GM23248 (cell line): ENCODE results near the gene WRAP53. TPM values are rescaled to one million over a fixed set of nuclear protein-coding genes. Genes with fewer than 3 reads are reported as not detected.

Experiments
- DNase-seq: peaks from one replicate; pipeline ENCODE4 v3.0.0-alpha.2; 2015
- H2AFZ ChIP-seq: fragments of 200-600 bp; sonication (generic); 2 replicates; pipeline ENCODE4 v1.6.1; 2016; ENCODE audit warnings: antibody characterized with exemption
- H3F3A ChIP-seq: fragments of 200-600 bp; sonication (generic); 2 replicates; pipeline ENCODE4 v1.6.1; 2016; ENCODE audit warnings: mild to moderate bottlenecking, antibody characterized with exemption, mixed run types; ENCODE audit not compliant: insufficient read depth
- H3K27ac ChIP-seq: fragments of 200-600 bp; sonication (generic); 2 replicates; pipeline ENCODE4 v1.5.1; 2016; ENCODE audit warnings: mild to moderate bottlenecking
- H3K27me3 ChIP-seq: fragments of 200-600 bp; sonication (generic); replicated peaks from 2 replicates; pipeline ENCODE4 v1.6.1; 2016; ENCODE audit warnings: mild to moderate bottlenecking; ENCODE audit not compliant: insufficient read depth
- H3K36me3 ChIP-seq: fragments of 200-600 bp; sonication (generic); 2 replicates; pipeline ENCODE4 v1.6.1; 2016; ENCODE audit warnings: low read depth, mild to moderate bottlenecking
- H3K4me1 ChIP-seq: fragments of 200-600 bp; sonication (generic); 2 replicates; pipeline ENCODE4 v1.6.1; 2016; ENCODE audit warnings: mild to moderate bottlenecking; ENCODE audit not compliant: insufficient read depth
- H3K4me2 ChIP-seq: fragments of 200-600 bp; sonication (generic); one replicate; pipeline ENCODE4 v1.6.1; 2016; ENCODE audit warnings: mild to moderate bottlenecking; ENCODE audit not compliant: unreplicated experiment
- H3K4me3 ChIP-seq: fragments of 200-600 bp; sonication (generic); 2 replicates; pipeline ENCODE4 v1.5.1; 2016; ENCODE audit warnings: mild to moderate bottlenecking
- H3K79me2 ChIP-seq: fragments of 200-600 bp; sonication (generic); 2 replicates; pipeline ENCODE4 v1.6.1; 2016; ENCODE audit warnings: mild to moderate bottlenecking; ENCODE audit not compliant: insufficient read depth
- H3K9ac ChIP-seq: fragments of 200-600 bp; sonication (generic); 2 replicates; pipeline ENCODE4 v1.6.1; 2016; ENCODE audit warnings: mild to moderate bottlenecking
- H3K9me2 ChIP-seq: fragments of 200-600 bp; sonication (generic); 2 replicates; pipeline ENCODE4 v1.6.1; 2016; ENCODE audit warnings: mixed run types, mild to moderate bottlenecking, moderate library complexity; ENCODE audit not compliant: insufficient read depth
- H3K9me3 ChIP-seq: fragments of 200-600 bp; sonication (generic); one replicate; pipeline ENCODE4 v1.6.1; 2017; ENCODE audit warnings: low read depth
- H4K20me1 ChIP-seq: fragments of 200-600 bp; sonication (generic); 2 replicates; pipeline ENCODE4 v1.6.0; 2016; ENCODE audit not compliant: insufficient read depth
- EZH2 ChIP-seq: fragments of 200-600 bp; sonication (generic); IDR thresholded peaks from 2 replicates; pipeline ENCODE4 v1.6.1; 2018; ENCODE audit warnings: antibody characterized with exemption, mild to moderate bottlenecking; ENCODE audit not compliant: insufficient read depth, poor library complexity, severe bottlenecking
- EZH2phosphoT487 ChIP-seq: fragments of 200-600 bp; sonication (generic); IDR thresholded peaks from 2 replicates; pipeline ENCODE4 v1.6.1; 2018; ENCODE audit warnings: antibody characterized with exemption, moderate library complexity, mild to moderate bottlenecking, low read depth; ENCODE audit not compliant: insufficient read depth
- WGBS, 2 experiments: methylation state at CpG; one replicate each; pipeline ENCODE4 v1.1.6; 2015 to 2017; ENCODE audit warnings: low lambda C conversion rate in 2 of 2, low coverage in 1 of 2; ENCODE audit errors: missing lambda C conversion rate in 2 of 2; 5-methylcytosine and 5-hydroxymethylcytosine counted together
- in situ Hi-C: fragments of 300-500 bp; cut with MboI; formaldehyde crosslinking; loops from 2 replicates; pipeline ENCODE4 v1.15.0; 2020
- polyA plus RNA-seq: library from polyadenylated mRNA; unstranded; fragments of >200 nt; fragmentation: Nextera tagmentation; extraction: Ambion mirVana; gene quantifications from 2 replicates; pipeline ENCODE4 v1.2.1, GENCODE V29; 2016
- total RNA-seq: library from RNA; depleted of rRNA; stranded (reverse); fragments of >200 nt; shearing (Covaris generic); gene quantifications from 2 replicates; pipeline ENCODE4 v1.2.3, GENCODE V29; 2014; rRNA removed

Gene WRAP53
- total and polyA plus RNA-seq, 2 experiments from 2014 or later, result 5.9 to 13.1 TPM

- TF ChIP-seq EZH2, result no peak
- no peak for TF ChIP-seq EZH2phosphoT487
- no peaks in the 10 kb centered on the region for H3K9me2 ChIP-seq
- in situ Hi-C loops, result loop anchor here (10.0 kb wide), 1 partner anchor 109 kb away; the partner anchor contains the start of genes CYB5D1, NAA38 and TMEM88
- H3K79me2 ChIP-seq, result no peaks in the 10 kb centered on the region
- no peaks in the 10 kb centered on the region for H3K9me3 ChIP-seq
- no peaks in the 10 kb centered on the region for H3K36me3 ChIP-seq
- 0 out of 2 replicates have a peak overlapping the region, but pooled peaks have one; percentile 8 for H3K9ac ChIP-seq
- DNase-seq, result peak; percentile 92
- no peaks in the 10 kb centered on the region for H4K20me1 ChIP-seq
- H2AFZ ChIP-seq, result no peak overlapping the region
- peak overlapping the region; percentile 30 for H3K27ac ChIP-seq
- H3F3A ChIP-seq, result peaks cover 52% of the 10 kb centered on the region
- peaks cover 50% of the 10 kb centered on the region for H3K4me1 ChIP-seq
- H3K27me3 ChIP-seq, result 0 out of 2 replicates have a peak, but pooled peaks cover under 1% of the 10 kb centered on the region
- WGBS, 2 experiments, result 39 to 46% methylated on average over 7 of the region's 7 CpGs
- H3K4me2 ChIP-seq, result peak overlapping the region; percentile 77
- peak overlapping the region; percentile 19; the same call in 1 of the 2 replicates for H3K4me3 ChIP-seq
These were observed 57.6 kb downstream of the WRAP53 start for GRCh38 chr17:7745748-7746470.

DNA sequence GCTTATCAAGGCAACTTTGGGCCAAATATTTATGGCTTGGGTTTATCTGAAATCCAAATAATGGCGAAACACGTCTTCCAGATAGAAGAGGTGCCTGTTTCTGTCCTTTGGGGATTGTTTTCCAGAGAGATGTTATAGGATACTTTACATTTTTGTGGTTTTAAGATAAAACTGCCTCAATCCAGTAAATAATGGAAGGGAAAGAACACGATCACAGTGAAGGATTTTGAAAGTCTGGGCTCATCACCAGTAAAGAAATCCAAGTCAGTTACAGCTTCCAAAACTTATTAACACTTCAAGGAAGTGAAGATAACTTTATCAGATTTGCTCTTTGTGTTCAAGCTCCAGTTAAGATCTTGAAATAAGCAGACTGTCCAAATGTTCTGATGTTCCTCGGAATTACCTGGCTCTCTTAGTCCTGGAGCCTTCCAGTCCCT, 59.4 kb downstream of the WRAP53 start:
- peak; percentile 63 for DNase-seq
- Histone ChIP-seq H3K79me2 (no peaks in the 10 kb centered on the region), H3K9me2 (no peaks in the 10 kb centered on the region), H3F3A (peaks cover 52% of the 10 kb centered on the region), H3K27me3 (no peaks in the 10 kb centered on the region), H2AFZ (peak overlapping the region; percentile 65), H3K9me3 (no peaks in the 10 kb centered on the region), H3K36me3 (no peaks in the 10 kb centered on the region), H3K4me2 (peak overlapping the region; percentile 73), H4K20me1 (no peaks in the 10 kb centered on the region), H3K4me3 (peak overlapping the region; percentile 46), H3K9ac (peak overlapping the region; percentile 56), H3K4me1 (peaks cover 59% of the 10 kb centered on the region), H3K27ac (peak overlapping the region; percentile 58)
- no peak for TF ChIP-seq EZH2phosphoT487
- TF ChIP-seq EZH2, result no peak
- in situ Hi-C loops, result loop anchor here (10.0 kb wide), 1 partner anchor 107 kb away; the partner anchor contains the start of genes CYB5D1, NAA38 and TMEM88
- WGBS, 2 experiments, result 22% methylated on average over 4 of the region's 4 CpGs

DNA sequence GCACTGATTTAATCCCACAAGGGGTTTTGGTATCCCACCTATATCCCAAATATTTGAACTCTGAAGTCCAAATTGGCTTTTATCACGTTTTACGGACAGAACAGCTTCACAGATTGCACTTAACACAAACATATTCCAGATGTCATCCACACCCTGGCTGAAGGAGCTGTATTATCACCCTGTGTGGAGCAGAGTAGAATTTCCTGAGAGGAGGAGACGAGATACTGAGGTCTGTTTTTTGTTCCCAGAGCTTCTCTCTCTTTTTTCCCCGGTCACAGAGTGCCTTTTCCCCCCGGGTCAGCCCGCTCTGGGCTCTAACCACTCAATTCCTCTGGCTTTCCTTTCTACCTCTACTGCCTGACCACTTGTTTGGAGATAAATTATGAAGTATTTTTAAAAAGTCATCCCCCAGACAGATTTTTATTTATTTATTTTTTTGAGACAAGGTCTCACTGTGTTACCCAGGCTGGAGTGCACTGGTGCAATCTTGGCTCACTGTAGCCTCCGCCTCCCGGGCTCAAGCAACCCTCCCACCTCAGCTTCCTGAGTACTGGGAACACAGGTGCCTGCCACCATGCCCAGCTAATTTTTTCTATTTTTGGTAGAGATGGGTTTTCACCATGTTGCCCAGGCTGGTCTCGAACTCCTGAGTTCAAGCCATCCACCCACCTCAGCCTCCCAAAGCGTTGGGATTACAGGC, 59.9 kb downstream of the WRAP53 start:
- in situ Hi-C loops, result loop anchor here (10.0 kb wide), 1 partner anchor 107 kb away; the partner anchor contains the start of genes CYB5D1, NAA38 and TMEM88
- no peaks in the 10 kb centered on the region for H3K36me3 ChIP-seq
- peak; percentile 49 for DNase-seq
- peak overlapping the region; percentile 46 for H3K4me3 ChIP-seq
- no peaks in the 10 kb centered on the region for H3K27me3 ChIP-seq
- H3F3A ChIP-seq, result peaks cover 52% of the 10 kb centered on the region
- no peaks in the 10 kb centered on the region for H4K20me1 ChIP-seq
- no peaks in the 10 kb centered on the region for H3K79me2 ChIP-seq
- H2AFZ ChIP-seq, result peak overlapping the region; percentile 65
- WGBS, 2 experiments, result 36 to 41% methylated on average over 10 of the region's 10 CpGs
- H3K9ac ChIP-seq, result peak overlapping the region; percentile 56
- peak overlapping the region; percentile 58 for H3K27ac ChIP-seq
- H3K4me2 ChIP-seq, result peak overlapping the region; percentile 73
- no peaks in the 10 kb centered on the region for H3K9me3 ChIP-seq
- H3K4me1 ChIP-seq, result peaks cover 59% of the 10 kb centered on the region
- H3K9me2 ChIP-seq, result no peaks in the 10 kb centered on the region
- TF ChIP-seq EZH2, result no peak
- no peak for TF ChIP-seq EZH2phosphoT487

- peak overlapping the region; percentile 73 for H3K4me2 ChIP-seq
- DNase-seq, result peak; percentile 91
These were observed 62.1 kb downstream of the WRAP53 start for GRCh38 chr17:7750321-7750821.

More at GRCh38 chr17:7750321-7750821, 62.1 kb downstream of the WRAP53 start:
- Histone ChIP-seq H3K36me3 (no peaks in the 10 kb centered on the region), H3K79me2 (no peaks in the 10 kb centered on the region), H3K4me3 (peak overlapping the region; percentile 46), H3F3A (peaks cover 51% of the 10 kb centered on the region), H3K4me1 (peaks cover 59% of the 10 kb centered on the region), H3K27ac (peak overlapping the region; percentile 62), H3K9me3 (no peaks in the 10 kb centered on the region), H4K20me1 (no peaks in the 10 kb centered on the region), H3K9me2 (no peaks in the 10 kb centered on the region), H3K27me3 (no peaks in the 10 kb centered on the region), H3K9ac (0 out of 2 replicates have a peak overlapping the region, but pooled peaks have one; percentile 9), H2AFZ (no peak overlapping the region)
- TF ChIP-seq EZH2, result no peak
- TF ChIP-seq EZH2phosphoT487, result no peak
- 23 to 30% methylated on average over 4 of the region's 4 CpGs for WGBS, 2 experiments
- in situ Hi-C loops, result no loop called here

Other genes starting within 250 kb of the WRAP53 start
- gene FGF11, start 249.0 kb upstream of the WRAP53 start, total RNA-seq, result not detected in 2 replicates
- gene FGF11, start 249.0 kb upstream of the WRAP53 start, polyA plus RNA-seq, result 0.22 and 0.36 TPM in 2 replicates
- gene CHRNB1, start 243.4 kb upstream of the WRAP53 start, total RNA-seq, result 3.9 and 4.9 TPM in 2 replicates
- 3.5 and 4.2 TPM in 2 replicates for gene CHRNB1, start 243.4 kb upstream of the WRAP53 start, polyA plus RNA-seq
- 32.9 and 35.9 TPM in 2 replicates for gene ZBTB4, start 208.8 kb upstream of the WRAP53 start, total RNA-seq
- 17.7 and 18.2 TPM in 2 replicates for gene ZBTB4, start 208.8 kb upstream of the WRAP53 start, polyA plus RNA-seq
- gene SLC35G6, start 207.0 kb upstream of the WRAP53 start, total RNA-seq, result not detected in 2 replicates
- 0.14 TPM in 1 of 2 replicates, not detected in the other for gene SLC35G6, start 207.0 kb upstream of the WRAP53 start, polyA plus RNA-seq
- gene POLR2A, start 204.1 kb upstream of the WRAP53 start, total RNA-seq, result 45.9 and 46.2 TPM in 2 replicates
- gene POLR2A, start 204.1 kb upstream of the WRAP53 start, polyA plus RNA-seq, result 74.1 and 75.7 TPM in 2 replicates
- 21.9 and 34.3 TPM in 2 replicates for gene TNFSF12, start 139.4 kb upstream of the WRAP53 start, total RNA-seq
- gene TNFSF12, start 139.4 kb upstream of the WRAP53 start, polyA plus RNA-seq, result 14.0 and 18.7 TPM in 2 replicates
- 1.5 TPM in 1 of 2 replicates, not detected in the other for gene TNFSF13, start 129.7 kb upstream of the WRAP53 start, total RNA-seq
- gene TNFSF13, start 129.7 kb upstream of the WRAP53 start, polyA plus RNA-seq, result 1.4 and 2.0 TPM in 2 replicates
- 82.5 and 111 TPM in 2 replicates for gene SENP3, start 126.6 kb upstream of the WRAP53 start, total RNA-seq
- 1.3 and 1.9 TPM in 2 replicates for gene SENP3, start 126.6 kb upstream of the WRAP53 start, polyA plus RNA-seq
- 51.1 and 55.0 TPM in 2 replicates for gene CD68, start 108.8 kb upstream of the WRAP53 start, total RNA-seq
- gene CD68, start 108.8 kb upstream of the WRAP53 start, polyA plus RNA-seq, result 84.5 and 88.1 TPM in 2 replicates
- 127 and 195 TPM in 2 replicates for gene MPDU1, start 104.6 kb upstream of the WRAP53 start, total RNA-seq
- 63.2 and 65.9 TPM in 2 replicates for gene MPDU1, start 104.6 kb upstream of the WRAP53 start, polyA plus RNA-seq
- gene SOX15, start 98.4 kb upstream of the WRAP53 start, total RNA-seq, result 3.9 TPM in 1 of 2 replicates, not detected in the other
- gene SOX15, start 98.4 kb upstream of the WRAP53 start, polyA plus RNA-seq, result 0.71 and 1.1 TPM in 2 replicates
- 44.5 and 57.1 TPM in 2 replicates for gene FXR2, start 73.6 kb upstream of the WRAP53 start, total RNA-seq
- 10.9 and 13.5 TPM in 2 replicates for gene FXR2, start 73.6 kb upstream of the WRAP53 start, polyA plus RNA-seq
- gene SAT2, start 60.7 kb upstream of the WRAP53 start, total RNA-seq, result 21.5 and 31.8 TPM in 2 replicates
- gene SAT2, start 60.7 kb upstream of the WRAP53 start, polyA plus RNA-seq, result 41.4 and 43.5 TPM in 2 replicates
- gene SHBG, start 58.3 kb upstream of the WRAP53 start, total RNA-seq, result 6.1 TPM in 1 of 2 replicates, not detected in the other
- 0.96 and 1.0 TPM in 2 replicates for gene SHBG, start 58.3 kb upstream of the WRAP53 start, polyA plus RNA-seq
- gene ATP1B2, start 37.6 kb upstream of the WRAP53 start, total RNA-seq, result not detected in 2 replicates
- 0.24 TPM in 1 of 2 replicates, not detected in the other for gene ATP1B2, start 37.6 kb upstream of the WRAP53 start, polyA plus RNA-seq
- 26.2 and 42.7 TPM in 2 replicates for gene TP53, start 987 bp upstream of the WRAP53 start, total RNA-seq
- gene TP53, start 987 bp upstream of the WRAP53 start, polyA plus RNA-seq, result 29.8 and 30.8 TPM in 2 replicates
- gene EFNB3, start 16.7 kb downstream of the WRAP53 start, total RNA-seq, result 1.8 and 3.0 TPM in 2 replicates
- 0.96 and 0.99 TPM in 2 replicates for gene EFNB3, start 16.7 kb downstream of the WRAP53 start, polyA plus RNA-seq
- gene DNAH2, start 29.3 kb downstream of the WRAP53 start, total RNA-seq, result not detected in 2 replicates
- gene DNAH2, start 29.3 kb downstream of the WRAP53 start, polyA plus RNA-seq, result not detected in 2 replicates
- 0.76 and 1.3 TPM in 2 replicates for gene KDM6B, start 145.7 kb downstream of the WRAP53 start, total RNA-seq
- gene KDM6B, start 145.7 kb downstream of the WRAP53 start, polyA plus RNA-seq, result 1.6 and 2.3 TPM in 2 replicates
- not detected in 2 replicates for gene TMEM88, start 166.6 kb downstream of the WRAP53 start, total RNA-seq
- 0.23 TPM in 1 of 2 replicates, not detected in the other for gene TMEM88, start 166.6 kb downstream of the WRAP53 start, polyA plus RNA-seq
- gene NAA38, start 169.1 kb downstream of the WRAP53 start, total RNA-seq, result 70.4 and 71.5 TPM in 2 replicates
- gene NAA38, start 169.1 kb downstream of the WRAP53 start, polyA plus RNA-seq, result 185 and 196 TPM in 2 replicates
- 11.0 and 20.6 TPM in 2 replicates for gene CYB5D1, start 169.5 kb downstream of the WRAP53 start, total RNA-seq
- 8.6 and 9.9 TPM in 2 replicates for gene CYB5D1, start 169.5 kb downstream of the WRAP53 start, polyA plus RNA-seq
- 56.5 and 73.6 TPM in 2 replicates for gene CHD3, start 200.3 kb downstream of the WRAP53 start, total RNA-seq
- 14.0 and 16.0 TPM in 2 replicates for gene CHD3, start 200.3 kb downstream of the WRAP53 start, polyA plus RNA-seq
- 4.3 and 15.3 TPM in 2 replicates for gene RNF227, start 227.8 kb downstream of the WRAP53 start, total RNA-seq
- gene RNF227, start 227.8 kb downstream of the WRAP53 start, polyA plus RNA-seq, result 3.1 and 4.3 TPM in 2 replicates
- 0.22 TPM in 1 of 2 replicates, not detected in the other for gene KCNAB3, start 241.4 kb downstream of the WRAP53 start, total RNA-seq
- gene KCNAB3, start 241.4 kb downstream of the WRAP53 start, polyA plus RNA-seq, result 0.08 and 0.24 TPM in 2 replicates
- 35.8 and 37.8 TPM in 2 replicates for gene TRAPPC1, start 243.5 kb downstream of the WRAP53 start, total RNA-seq
- gene TRAPPC1, start 243.5 kb downstream of the WRAP53 start, polyA plus RNA-seq, result 321 and 343 TPM in 2 replicates
- 17.9 and 27.2 TPM in 2 replicates for gene CNTROB, start 243.7 kb downstream of the WRAP53 start, total RNA-seq
- 19.4 and 21.2 TPM in 2 replicates for gene CNTROB, start 243.7 kb downstream of the WRAP53 start, polyA plus RNA-seq